COLO829 (cell line): ENCODE measurements around the gene NFAT5.
A peak's percentile ranks its signal among the peaks of the same experiment; 100 is the strongest.
"Not testable (repeated sequence)": the region's sequence is repeated elsewhere in the genome, so short reads cannot be mapped to it uniquely, and the experiment has no call there.

Source experiments
- DNase-seq: peaks from one replicate; pipeline ENCODE4 v3.0.0; 2012; ENCODE audit warnings: low spot score

Gene NFAT5

DNA sequence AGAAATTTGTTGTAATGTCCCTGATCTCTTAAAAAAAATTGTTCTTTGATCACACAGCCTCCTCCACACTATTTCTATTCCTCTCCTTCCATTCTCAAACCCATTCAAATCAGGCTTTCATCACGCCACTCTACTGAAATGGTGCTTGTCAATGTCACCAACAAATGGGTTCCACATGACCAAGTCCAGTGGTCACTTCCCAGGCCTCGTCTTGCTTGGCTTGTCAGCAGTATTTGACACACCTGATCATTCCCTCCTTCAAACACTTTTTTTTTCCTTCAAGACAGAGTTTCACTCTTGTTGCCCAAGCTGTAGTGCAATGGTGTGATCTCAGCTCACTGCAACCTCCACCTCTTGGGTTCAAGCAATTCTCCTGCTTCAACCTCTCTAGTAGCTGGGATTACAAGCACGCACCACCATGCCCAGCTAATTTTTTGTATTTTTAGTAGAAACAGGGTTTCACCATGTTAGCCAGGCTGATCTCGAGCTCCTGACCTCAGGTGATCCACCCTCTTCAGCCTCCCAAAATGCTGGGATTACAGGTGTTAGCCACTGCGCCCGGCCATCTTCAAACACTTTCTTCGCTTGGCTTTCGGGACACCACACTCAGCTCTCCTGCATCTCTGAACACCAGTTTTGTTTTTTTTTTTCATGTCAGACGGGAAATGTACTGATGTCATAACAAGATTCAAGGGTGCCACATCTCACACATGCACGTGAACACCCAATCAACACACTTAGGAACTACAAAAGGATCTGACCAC is 142.3 kb downstream of the NFAT5 start:
- DNase-seq, result no peak

DNA sequence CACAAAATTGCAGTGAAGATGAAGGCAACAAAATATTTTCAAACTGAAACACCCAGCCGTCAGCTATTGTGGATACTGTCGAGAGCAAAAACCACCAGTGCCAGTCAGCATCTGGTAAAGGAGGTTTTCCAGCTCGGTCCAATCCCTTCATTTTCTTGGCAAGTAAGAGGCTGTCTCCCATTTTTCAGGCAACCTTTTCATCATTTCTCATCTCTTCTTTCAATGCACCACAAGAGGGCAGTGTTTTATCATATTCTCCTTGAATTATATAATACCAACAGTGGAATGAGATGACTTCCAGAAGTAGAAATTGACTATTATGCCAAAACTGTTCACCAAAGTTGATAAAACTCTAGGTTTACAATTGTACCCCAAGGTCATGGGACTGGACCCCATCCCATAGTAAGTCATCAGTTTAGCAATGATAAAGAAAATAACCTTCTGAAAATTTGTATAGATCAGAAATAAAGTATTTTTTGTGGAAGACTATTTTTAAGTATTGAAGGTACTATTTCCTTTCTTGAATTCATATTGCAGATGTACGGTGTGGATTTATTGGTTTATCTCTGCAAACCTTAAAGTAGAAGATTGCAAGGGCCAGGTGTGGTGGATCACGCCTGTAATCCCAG is 143.8 kb downstream of the NFAT5 start:
- DNase-seq, result peak; percentile 58

DNA sequence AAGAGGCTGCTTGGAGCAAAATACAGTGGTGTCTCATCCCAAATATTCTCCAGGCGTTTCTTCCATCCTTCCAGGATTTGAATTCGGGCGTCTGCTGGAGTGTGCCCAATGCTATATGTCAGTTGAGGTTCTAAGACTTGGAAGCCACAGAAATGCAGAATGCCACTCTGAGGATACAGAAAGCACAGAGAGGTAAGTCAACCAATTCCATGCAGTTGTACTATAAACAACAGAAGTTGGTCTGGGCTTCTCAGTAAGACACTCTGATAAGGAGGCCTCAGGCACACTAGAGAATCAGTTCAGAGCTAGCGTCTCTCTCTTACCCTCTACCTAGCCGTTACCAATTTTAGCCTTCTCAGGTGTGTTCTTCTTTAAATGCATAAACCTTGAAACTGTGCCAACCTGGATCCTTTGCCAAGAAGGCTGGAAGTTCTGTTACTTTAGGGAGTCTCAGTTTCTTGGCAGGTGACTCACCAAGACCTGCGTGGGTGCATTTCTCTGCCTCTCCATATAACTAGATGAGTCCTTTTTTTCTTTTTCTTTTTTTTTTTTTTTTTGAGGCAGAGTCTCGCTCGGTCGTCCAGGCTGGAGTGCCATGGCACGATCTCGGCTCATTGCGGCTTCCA is 145.5 kb downstream of the NFAT5 start:
- no peak for DNase-seq

DNA sequence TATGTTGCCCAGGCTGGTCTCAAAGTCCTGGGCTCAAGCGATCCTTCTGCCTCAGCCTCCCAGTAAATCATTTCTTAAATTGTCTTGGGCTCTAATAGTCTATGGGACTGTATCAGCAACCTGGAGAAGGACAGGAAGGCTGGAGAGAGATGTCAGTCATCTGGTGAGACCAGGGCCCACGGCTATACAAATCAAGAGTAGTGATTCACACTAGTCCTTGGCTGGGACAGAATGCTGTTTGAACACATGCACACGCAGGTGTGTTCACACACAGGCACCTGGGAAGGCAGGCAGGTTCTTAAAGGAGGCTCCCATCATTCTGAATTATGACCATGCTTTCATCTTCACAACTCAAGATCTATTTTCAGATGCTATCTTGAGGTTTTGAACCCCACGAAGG is 146.5 kb downstream of the NFAT5 start:
- no peak for DNase-seq

DNA sequence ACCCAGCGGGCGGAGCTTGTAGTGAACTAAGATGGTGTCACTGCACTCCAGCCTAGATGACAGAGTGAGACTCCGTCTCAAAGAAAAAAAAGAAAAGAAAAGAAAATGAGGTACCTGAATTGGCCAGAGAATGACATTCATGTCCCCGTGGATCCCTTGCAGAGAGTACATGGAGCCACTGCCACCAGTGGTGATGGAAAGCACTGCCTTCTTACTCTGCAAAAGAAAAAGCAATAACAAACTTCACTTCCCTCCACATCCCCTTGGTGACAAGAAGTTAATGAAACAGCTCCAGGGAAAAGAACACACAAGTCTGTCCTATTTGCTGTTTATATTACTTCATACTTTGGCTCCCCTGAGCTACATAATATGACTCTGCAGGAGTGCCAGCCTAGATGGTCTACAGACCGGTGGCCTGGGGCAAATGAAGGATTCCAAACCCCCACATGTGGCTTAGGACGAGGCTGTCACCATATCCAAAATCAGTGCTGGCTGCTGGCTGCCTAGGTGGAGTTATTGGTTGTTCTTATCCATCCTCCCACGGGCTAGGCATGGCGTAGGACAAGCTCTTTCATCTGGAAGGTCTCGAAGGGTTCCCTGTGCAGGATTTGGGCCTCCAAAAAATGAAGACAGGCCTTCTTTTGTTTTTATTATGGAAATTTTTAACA is 147.3 kb downstream of the NFAT5 start:
- no peak for DNase-seq

DNA sequence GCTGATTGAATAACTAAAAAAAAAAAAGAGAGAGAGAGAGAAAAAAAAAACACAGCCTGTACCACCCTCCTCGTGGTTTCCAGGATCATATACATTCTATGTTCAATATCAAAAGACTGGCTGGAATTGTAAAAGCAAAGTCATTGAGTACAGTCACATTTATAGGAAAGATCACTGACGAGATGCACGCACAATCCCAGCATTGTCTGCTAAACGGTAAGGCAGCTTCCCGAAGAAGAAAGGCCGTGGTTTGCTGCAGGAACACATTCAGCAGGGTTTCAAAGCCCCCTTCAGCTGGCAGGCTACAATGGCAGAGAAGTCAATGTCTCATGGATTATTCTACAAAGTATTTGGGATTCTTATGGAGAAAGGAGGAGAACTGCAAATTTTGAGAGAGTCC is 151.3 kb downstream of the NFAT5 start:
- peak; percentile 59 for DNase-seq

DNA sequence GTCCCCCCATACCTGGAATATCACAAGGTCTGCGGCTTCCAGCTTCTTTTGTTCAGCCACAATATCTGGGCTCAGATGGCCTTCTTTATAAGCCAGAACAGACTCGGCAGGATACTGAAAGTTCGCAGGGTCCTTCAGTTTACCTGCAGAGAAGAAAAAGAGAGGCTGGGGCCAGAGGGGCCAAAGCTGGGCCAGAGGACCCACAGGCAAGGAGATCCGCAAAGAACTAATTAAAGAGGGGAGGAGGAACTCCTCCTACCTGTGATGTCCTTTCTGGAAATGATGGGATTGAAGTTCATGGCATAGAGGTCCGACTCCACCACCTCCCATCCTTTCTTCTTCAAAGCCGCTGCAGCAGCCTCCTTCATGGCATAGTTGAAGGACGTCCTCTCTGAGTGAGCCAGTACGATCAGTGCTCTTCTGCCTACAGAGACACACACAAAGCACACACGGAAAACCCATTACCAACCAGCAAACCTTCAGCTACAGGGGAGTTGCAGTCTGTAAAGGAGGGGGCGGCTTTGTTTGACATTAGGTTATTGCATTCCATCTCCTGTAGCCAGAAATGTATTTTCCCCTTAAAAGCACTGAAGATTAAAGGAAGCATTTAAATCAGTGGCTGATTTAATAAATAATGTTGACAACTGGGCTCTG is 152.5 kb downstream of the NFAT5 start:
- no peak for DNase-seq

DNA sequence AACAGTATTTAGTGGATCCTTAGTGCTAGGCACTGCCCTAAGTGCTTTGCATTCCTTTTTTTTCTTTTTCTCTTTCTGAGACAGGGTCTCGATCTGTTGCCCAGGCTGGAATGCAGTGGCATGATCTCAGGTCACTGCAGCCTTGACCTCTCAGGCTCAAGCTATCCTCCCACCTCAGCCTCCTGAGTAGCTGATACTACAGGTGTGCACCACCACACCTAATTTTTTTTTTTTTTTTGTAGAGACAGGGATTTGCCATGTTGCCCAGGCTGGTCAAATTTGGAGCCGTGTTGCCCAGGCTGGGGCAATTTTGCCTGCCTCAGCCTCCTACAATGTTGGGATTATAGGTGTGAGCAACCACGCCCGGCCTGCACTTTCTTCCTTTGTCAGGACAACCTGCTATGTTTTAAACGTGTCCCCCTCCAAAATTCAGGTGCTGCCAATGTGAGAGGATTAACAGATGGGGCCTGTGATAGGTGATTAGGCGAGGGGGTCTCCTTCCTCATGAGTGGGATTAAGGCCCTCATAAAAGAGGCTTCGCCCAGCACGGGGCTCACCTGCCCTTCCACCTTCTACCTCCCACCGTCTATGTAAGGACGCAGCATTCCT is 155.2 kb downstream of the NFAT5 start:
- no peak for DNase-seq

DNA sequence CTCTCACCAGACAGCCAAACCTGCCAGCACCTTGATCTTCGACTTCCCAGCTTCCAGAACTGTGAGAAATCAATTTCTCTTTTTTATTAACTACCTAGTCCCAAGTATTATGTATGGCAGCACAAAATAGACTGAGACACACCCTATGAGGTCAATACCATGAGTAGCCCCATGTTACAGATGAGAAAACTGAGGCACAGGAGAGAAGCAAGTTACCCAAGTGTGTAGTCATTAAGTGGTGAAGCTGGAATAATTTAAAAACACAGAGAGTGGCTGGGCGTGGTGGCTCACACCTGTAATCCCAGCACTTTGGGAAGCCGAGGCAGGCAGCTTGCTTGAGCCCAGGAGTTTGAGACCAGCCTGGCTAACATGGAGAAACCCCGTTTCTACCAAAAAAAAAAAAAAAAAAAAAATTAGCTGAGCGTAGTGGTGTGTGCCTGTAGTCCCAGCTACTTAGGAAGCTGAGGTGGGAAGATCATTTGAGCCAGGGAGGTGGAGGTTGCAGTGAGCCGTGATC is 155.7 kb downstream of the NFAT5 start:
- no peak for DNase-seq

DNA sequence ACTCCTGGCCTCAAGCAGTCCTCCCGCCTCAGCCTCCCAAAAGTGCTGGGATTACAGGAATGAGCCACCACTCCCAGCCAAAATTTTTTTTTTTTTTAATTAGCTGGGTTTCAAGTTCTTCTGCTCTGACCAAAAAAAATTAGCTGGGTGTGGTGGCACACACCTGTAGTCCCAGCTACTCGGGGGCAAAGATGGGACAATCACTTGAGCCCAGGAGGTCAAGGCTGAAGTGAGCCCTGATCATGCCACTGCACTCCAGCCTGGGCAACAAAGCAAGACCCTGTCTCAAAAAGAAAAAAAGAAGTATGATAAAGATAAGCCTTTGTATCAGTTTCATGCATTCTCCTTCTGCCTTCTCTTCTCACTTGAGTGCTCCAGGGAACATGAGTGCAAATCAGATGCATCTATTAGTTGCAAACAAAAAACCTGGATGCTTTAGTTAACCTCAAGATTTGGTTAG is 158.7 kb downstream of the NFAT5 start:
- DNase-seq, result no peak

DNA sequence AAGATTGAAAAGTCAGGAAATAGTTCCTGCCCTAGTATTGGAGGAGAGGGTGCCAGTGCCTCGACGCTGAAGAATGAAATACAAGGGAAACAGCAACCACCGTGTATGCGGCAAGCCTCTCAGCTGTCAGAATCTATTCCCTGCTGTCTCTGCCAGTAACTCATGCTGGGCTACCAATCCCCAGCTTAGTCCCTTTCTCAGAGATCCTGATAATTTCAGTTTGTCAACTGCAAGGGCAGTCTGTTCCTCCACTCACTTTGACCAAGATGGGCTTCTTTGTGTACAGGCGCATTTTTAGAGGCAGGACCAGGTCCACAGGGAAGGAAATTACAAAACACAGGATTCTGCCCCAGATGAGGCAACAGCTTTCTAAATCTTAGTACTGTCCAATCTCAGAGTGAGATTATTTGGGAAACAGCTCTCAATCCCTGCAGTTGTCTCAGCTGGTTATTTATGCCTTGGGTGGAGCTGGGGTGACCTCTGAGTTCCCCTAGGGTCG is 159.3 kb downstream of the NFAT5 start:
- no peak for DNase-seq

DNA sequence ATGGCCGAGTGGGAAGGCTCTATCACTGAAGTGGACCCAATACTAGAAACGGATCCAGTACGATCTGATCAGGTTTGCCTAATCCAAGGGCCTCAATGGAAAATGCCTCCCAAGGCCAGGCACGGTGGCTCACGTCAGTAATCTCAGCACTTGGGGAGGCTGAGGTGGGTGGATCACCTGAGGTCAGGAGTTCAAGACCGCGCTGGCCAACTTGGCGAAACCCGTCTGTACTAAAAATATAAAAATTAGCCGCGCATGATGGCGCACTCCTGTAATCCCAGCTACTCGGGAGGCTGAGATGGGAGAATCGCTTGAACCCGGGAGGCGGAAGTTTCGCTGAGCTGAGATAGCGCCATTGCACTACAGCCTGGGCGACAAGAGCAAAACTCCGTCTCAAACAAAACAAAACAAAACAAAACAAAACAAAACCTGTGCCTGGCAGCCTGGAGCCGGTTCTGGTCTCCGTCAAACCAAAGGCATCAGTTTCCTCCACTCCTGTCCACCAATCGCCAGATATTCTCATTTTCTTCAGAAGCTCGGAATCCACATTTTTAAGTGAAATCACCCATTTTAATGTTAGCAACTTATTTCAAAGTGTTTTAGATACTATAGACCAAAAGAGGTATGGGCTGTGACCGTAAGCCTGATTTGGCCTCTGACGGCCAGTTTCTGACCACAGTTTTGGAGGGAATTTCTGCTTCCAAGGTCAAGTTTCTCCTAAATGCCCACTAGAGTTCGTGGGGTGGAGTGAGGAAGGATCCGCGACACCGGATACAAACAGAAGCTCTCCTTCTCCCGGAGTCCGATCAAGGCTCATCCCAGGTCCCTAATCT is 159.9 kb downstream of the NFAT5 start:
- no peak for DNase-seq

DNA sequence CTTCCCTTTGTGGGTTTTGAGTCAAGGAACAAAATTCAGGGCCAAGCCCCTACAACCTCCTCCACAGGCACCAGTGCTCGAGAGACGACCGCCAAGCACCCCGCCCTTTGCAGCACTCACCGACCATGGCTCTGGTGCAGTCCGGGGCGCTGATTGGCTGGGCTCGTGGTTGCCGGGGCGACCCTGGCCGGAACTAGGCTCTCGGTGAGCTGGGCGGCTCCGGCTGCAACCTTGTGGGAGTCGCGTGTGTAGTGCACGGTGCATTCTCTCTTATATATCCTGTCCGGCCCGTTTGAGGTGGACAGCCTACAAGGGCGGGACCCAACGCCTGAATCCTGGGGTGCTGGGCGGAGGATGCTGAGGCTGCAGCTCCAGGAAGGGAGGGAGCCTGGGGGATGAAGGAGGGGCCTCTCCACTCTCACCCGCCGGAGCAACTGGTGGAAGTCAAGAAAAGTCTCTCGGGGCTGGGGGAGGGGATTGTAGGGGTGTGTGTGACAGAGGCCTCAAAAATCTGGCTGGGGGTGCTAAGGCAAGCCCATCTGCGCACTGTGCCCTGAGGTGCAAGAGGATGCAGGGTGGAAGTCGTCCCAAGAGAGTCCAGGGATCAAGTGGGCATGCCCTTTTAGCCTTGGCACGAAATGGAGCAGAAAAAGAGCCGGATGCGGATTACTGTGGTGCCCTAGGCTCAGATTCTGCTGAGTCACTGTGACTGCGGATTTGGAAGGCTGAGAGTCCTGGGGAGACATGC is 160.7 kb downstream of the NFAT5 start, which contains the start of gene NQO1:
NQO1 (minus strand) TSS at position 248 of the 748 bp plus-strand sequence; CDS start at position 127, 121 bp downstream.
- DNase-seq, result peak; percentile 77

DNA sequence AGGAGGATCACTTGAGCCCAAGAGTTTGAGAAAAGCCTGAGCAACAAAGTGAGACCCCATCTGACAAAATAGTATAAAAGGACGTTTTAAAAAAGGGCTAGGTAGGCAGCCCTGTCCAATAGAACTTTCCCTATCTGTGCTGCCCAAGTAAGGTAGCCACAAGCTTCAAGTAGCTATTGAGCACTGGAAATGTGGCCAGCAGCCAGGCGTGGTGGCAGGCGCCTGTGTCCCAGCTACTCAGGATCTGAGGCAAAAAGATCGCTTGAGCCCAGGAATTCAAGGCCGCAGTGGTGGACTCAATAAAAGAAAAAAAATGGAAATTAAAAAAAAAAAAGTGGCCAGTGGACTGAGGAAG is 162.1 kb downstream of the NFAT5 start:
- no peak for DNase-seq

DNA sequence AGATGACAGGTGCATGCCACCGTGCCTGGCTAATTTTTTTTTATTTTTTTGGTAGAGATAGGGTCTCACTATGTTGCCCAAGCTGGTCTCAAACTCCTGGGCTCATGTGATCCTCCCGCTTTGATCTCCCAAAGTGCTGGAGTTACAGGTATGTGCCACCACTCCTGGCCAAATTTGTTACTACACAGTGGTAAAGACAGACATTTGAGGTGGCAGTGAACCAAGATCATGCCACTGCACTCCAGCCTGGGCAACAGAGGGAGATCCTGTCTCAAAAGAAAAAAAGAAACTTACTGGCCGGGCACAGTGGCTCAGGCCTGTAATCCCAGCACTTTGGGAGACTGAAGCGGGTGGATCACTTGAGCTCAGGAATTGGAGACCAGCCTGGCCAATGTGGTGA is 163.3 kb downstream of the NFAT5 start:
- DNase-seq, result not testable (repeated sequence)

DNA sequence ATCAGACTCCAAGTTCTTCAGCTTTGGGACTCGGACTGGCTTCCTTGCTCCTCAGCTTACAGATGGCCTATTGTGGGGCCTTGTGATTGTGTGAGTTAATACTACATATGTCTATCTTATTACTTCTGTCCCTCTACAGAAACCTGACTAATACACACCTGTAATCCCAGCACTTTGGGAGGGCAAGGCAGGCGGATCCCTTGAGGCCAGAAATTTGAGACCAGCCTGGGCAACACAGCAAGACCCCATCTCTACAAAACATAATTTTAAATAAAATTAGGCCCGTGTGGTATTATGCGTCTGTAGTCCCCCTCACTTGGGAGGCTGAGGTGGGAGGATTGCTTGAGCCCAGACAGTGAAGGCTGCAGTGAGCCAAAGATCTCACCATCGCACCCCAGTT is 165.5 kb downstream of the NFAT5 start:
- not testable (repeated sequence) for DNase-seq

DNA sequence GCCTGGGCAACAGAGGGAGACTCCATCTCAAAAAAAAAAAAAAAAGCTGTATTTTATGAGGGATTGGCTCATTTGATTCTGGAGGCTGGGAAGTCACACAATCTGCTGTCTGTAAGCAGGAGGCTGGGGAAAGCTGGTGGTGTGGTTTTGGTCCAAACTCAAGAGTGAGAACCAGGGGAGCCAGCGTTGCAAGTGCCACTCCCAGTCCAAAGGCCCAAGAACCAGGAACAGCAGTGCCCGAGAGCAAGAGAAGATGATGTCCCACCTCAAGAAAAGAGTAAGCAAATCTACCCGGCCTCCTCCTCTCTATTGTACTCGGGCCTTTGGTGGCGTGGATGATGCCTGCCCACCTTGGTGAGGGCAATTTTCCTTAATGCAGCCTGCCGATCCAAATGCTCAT is 166.3 kb downstream of the NFAT5 start:
- DNase-seq, result no peak

DNA sequence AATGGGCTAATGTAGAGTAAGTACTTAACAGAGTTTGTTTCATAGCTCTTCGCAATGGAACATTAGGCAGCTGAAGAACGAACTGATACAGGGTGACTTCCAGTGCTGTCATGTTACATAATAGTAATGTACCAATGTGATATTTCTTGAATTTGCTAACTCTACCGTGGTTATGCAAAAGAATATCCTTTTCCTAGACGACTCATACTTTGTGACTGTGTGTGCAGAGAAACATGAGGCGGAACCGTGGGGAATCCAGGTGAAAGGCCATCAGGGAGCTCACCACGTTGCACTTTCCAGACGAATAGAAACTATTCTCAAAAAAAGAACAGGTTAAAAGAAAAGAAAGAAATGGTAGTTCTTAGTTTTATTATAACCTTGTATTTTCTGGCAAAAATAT is 175.8 kb downstream of the NFAT5 start:
- DNase-seq, result no peak
